ENCODE data around the gene MMP17. TPM values are rescaled to one million over a fixed set of nuclear protein-coding genes. Genes with fewer than 3 reads are reported as not detected.

MMP17 gene
- total RNA-seq, 2 donors from 2014 or later: 10.9 to 12.0 TPM

- H3K27ac ChIP-seq (ENCODE audit: low read depth, low read length): no peak overlapping the region
- Mint-ChIP-seq H3K9me3 (no peaks in the 10 kb centered on the region), H3K27ac (no peak overlapping the region), H3K36me3 (ENCODE audit: low read depth) (peaks cover 59% of the 10 kb centered on the region), H3K4me3 (no peak overlapping the region), H3K4me1 (peaks cover 9% of the 10 kb centered on the region), H3K27me3 (ENCODE audit: insufficient read depth) (no peaks in the 10 kb centered on the region)
- H3K9me3 ChIP-seq (ENCODE audit: control insufficient read depth, low read length): no peaks in the 10 kb centered on the region
- WGBS, 2 experiments (ENCODE audit: insufficient coverage in 1 of 2, insufficient read length in 1 of 2): 94 to 97% methylated on average over 20 to 21 of the region's 21 CpGs
- no peaks in the 10 kb centered on the region for H3K27me3 ChIP-seq (ENCODE audit: control insufficient read depth, insufficient read depth, low read length, poor library complexity, severe bottlenecking)
- H3K9ac ChIP-seq (ENCODE audit: extremely low read depth, low read length, poor library complexity, severe bottlenecking): no peak overlapping the region
- no peak for TF ChIP-seq CTCF (conservative IDR thresholded peaks at IDR 0.05)
- H3K4me3 ChIP-seq (ENCODE audit: low read length): no peak overlapping the region
- H3K36me3 ChIP-seq (ENCODE audit: control insufficient read depth, insufficient read depth, low read length): peaks cover 29% of the 10 kb centered on the region
- H3K4me1 ChIP-seq (ENCODE audit: control insufficient read depth, insufficient read depth, low read length): peaks cover 4% of the 10 kb centered on the region
- DNase-seq: no peak
Measured at GRCh38 chr12:131799195-131799594, 29.0 kb upstream of the MMP17 start.

- no peak for TF ChIP-seq CTCF (conservative IDR thresholded peaks at IDR 0.05)
- WGBS, 2 experiments (ENCODE audit: insufficient coverage in 1 of 2, insufficient read length in 1 of 2): 93 to 99% methylated on average over 17 to 29 of the region's 29 CpGs
- Histone ChIP-seq H3K27me3 (ENCODE audit: control insufficient read depth, insufficient read depth, low read length, poor library complexity, severe bottlenecking) (no peaks in the 10 kb centered on the region), H3K4me1 (ENCODE audit: control insufficient read depth, insufficient read depth, low read length) (peaks cover 4% of the 10 kb centered on the region), H3K9ac (ENCODE audit: extremely low read depth, low read length, poor library complexity, severe bottlenecking) (no peak overlapping the region), H3K9me3 (ENCODE audit: control insufficient read depth, low read length) (no peaks in the 10 kb centered on the region), H3K27ac (ENCODE audit: low read depth, low read length) (no peak overlapping the region), H3K36me3 (ENCODE audit: control insufficient read depth, insufficient read depth, low read length) (peaks cover 24% of the 10 kb centered on the region), H3K4me3 (ENCODE audit: low read length) (no peak overlapping the region)
- no peak overlapping the region for H3K4me3 Mint-ChIP-seq
- peaks cover 9% of the 10 kb centered on the region for H3K4me1 Mint-ChIP-seq
- no peak overlapping the region for H3K27ac Mint-ChIP-seq
- H3K36me3 Mint-ChIP-seq (ENCODE audit: low read depth): peaks cover 56% of the 10 kb centered on the region
- no peaks in the 10 kb centered on the region for H3K27me3 Mint-ChIP-seq (ENCODE audit: insufficient read depth)
- no peak for DNase-seq
- no peaks in the 10 kb centered on the region for H3K9me3 Mint-ChIP-seq
Measured at GRCh38 chr12:131799828-131800593, 28.2 kb upstream of the MMP17 start.

GRCh38 chr12:131800594-131801135, 27.5 kb upstream of the MMP17 start:
- Histone ChIP-seq H3K4me3 (ENCODE audit: low read length) (no peak overlapping the region), H3K4me1 (ENCODE audit: control insufficient read depth, insufficient read depth, low read length) (no peaks in the 10 kb centered on the region), H3K27me3 (ENCODE audit: control insufficient read depth, insufficient read depth, low read length, poor library complexity, severe bottlenecking) (no peaks in the 10 kb centered on the region), H3K36me3 (ENCODE audit: control insufficient read depth, insufficient read depth, low read length) (peaks cover 24% of the 10 kb centered on the region), H3K9me3 (ENCODE audit: control insufficient read depth, low read length) (no peaks in the 10 kb centered on the region), H3K9ac (ENCODE audit: extremely low read depth, low read length, poor library complexity, severe bottlenecking) (no peak overlapping the region), H3K27ac (ENCODE audit: low read depth, low read length) (no peak overlapping the region)
- no peak overlapping the region for H3K27ac Mint-ChIP-seq
- no peak overlapping the region for H3K4me3 Mint-ChIP-seq
- 95 to 97% methylated on average over 7 to 20 of the region's 20 CpGs for WGBS, 2 experiments (ENCODE audit: insufficient coverage in 1 of 2, insufficient read length in 1 of 2)
- no peak for DNase-seq
- peaks cover 3% of the 10 kb centered on the region for H3K4me1 Mint-ChIP-seq
- no peaks in the 10 kb centered on the region for H3K9me3 Mint-ChIP-seq
- peaks cover 56% of the 10 kb centered on the region for H3K36me3 Mint-ChIP-seq (ENCODE audit: low read depth)
- no peak for TF ChIP-seq CTCF (conservative IDR thresholded peaks at IDR 0.05)
- H3K27me3 Mint-ChIP-seq (ENCODE audit: insufficient read depth): no peaks in the 10 kb centered on the region
